GM12878 (cell line): Measurements from ENCODE around the gene NOL4L. TPM values are rescaled to one million over a fixed set of nuclear protein-coding genes. Genes with fewer than 3 reads are reported as not detected.

Experiments used
- ATAC-seq: fragments of 200-7000 bp; cut with Tn5 transposase; 3 replicates; pipeline ENCODE4 v1.9.1; 2020; ENCODE audit warnings: mild to moderate bottlenecking, moderate library complexity
- BruUV-seq: library from RNA; stranded (reverse); fragments of 400-500 nt; replicated peaks from 2 replicates; lab custom pipeline; 2021; lab: Mats Ljungman, UMichigan
- CTCF ChIA-PET: fragments of 300-600 bp; sonication (Branson Sonifier 250); formaldehyde crosslinking; extraction: SDS; loops from one replicate; lab custom pipeline; 2021; ENCODE audit warnings: inconsistent platforms; lab: Yijun Ruan, JAX
- POLR2A ChIA-PET: fragments of 350-600 bp; formaldehyde crosslinking; extraction: SDS; loops from one replicate; lab custom pipeline; 2021; ENCODE audit warnings: inconsistent platforms; lab: Charles Lee
- RAD21 ChIA-PET: fragments of 300-600 bp; sonication (Branson Sonifier 250); formaldehyde crosslinking; loops from one replicate; lab custom pipeline; 2023; ENCODE audit warnings: antibody characterized with exemption; ENCODE audit not compliant: unreplicated experiment; lab: Charles Lee
- SMC1A ChIA-PET: fragments of 300-600 bp; sonication (Branson Sonifier 250); formaldehyde crosslinking; loops from one replicate; lab custom pipeline; 2023; ENCODE audit not compliant: unreplicated experiment, uncharacterized antibody; lab: Charles Lee
- DNase-seq: peaks from one replicate; pipeline ENCODE4 v3.0.0-alpha.2; 2011; ENCODE audit warnings: low read depth, low spot score
- FAIRE-seq: peaks from 3 replicates; lab custom pipeline; 2011; peaks lifted over from hg19 to GRCh38; lab: Jason Lieb, UNC
- H2AFZ ChIP-seq: 2 replicates; pipeline ENCODE4 v1.6.0; 2011; ENCODE audit warnings: low read depth, low read length, control low read depth; ENCODE audit not compliant: control insufficient read depth
- H3K27ac ChIP-seq: 2 replicates; pipeline ENCODE4 v1.5.1; 2011; ENCODE audit warnings: control low read depth; ENCODE audit not compliant: control insufficient read depth, insufficient read depth
- H3K27me3 ChIP-seq, 2 experiments: replicated peaks in 1 of 2; 2 replicates each; pipeline versions ENCODE4 v1.6.0 to v1.6.1; 2011; ENCODE audit warnings: low read length in 1 of 2; ENCODE audit not compliant: control insufficient read depth in 2 of 2, insufficient read depth in 2 of 2
- H3K36me3 ChIP-seq, 2 experiments: 2 replicates each; pipeline ENCODE4 v1.5.1; 2011; ENCODE audit warnings: low read length in 1 of 2; ENCODE audit not compliant: control insufficient read depth in 2 of 2, insufficient read depth in 2 of 2
- H3K4me1 ChIP-seq: 2 replicates; pipeline ENCODE4 v1.6.1; 2011; ENCODE audit warnings: mild to moderate bottlenecking, low read length, moderate library complexity, mixed read lengths; ENCODE audit not compliant: control insufficient read depth, insufficient read depth
- H3K4me2 ChIP-seq: 2 replicates; pipeline ENCODE4 v1.6.0; 2011; ENCODE audit warnings: control low read depth; ENCODE audit not compliant: control insufficient read depth, insufficient read depth
- H3K4me3 ChIP-seq: fragments of 200-600 bp; sonication (generic); 2 replicates; pipeline ENCODE4 v1.5.1; 2016
- H3K79me2 ChIP-seq: 2 replicates; pipeline ENCODE4 v1.6.0; 2011; ENCODE audit warnings: low read length; ENCODE audit not compliant: control insufficient read depth, insufficient read depth
- H3K9ac ChIP-seq: 2 replicates; pipeline ENCODE4 v1.8.0; 2011; ENCODE audit warnings: low read length, control low read depth, mixed read lengths; ENCODE audit not compliant: control insufficient read depth, insufficient read depth
- H3K9me3 ChIP-seq: replicated peaks from 3 replicates; pipeline ENCODE4 v1.5.1; 2011; ENCODE audit warnings: mild to moderate bottlenecking, low read length; ENCODE audit not compliant: control insufficient read depth, insufficient read depth
- H4K20me1 ChIP-seq: 2 replicates; pipeline ENCODE4 v1.6.0; 2011; ENCODE audit not compliant: control insufficient read depth, insufficient read depth
- BCLAF1 ChIP-seq: fragments of 450-650 bp; IDR thresholded peaks from 2 replicates; pipeline ENCODE4 v1.6.1; 2017; ENCODE audit warnings: antibody characterized with exemption, mild to moderate bottlenecking, moderate library complexity
- BMI1 ChIP-seq: fragments of 450-650 bp; IDR thresholded peaks from 2 replicates; pipeline ENCODE4 v1.6.1; 2016; ENCODE audit warnings: mild to moderate bottlenecking, moderate library complexity, borderline replicate concordance
- EZH2 ChIP-seq: IDR thresholded peaks from 2 replicates; pipeline ENCODE4 v1.6.1; 2012; ENCODE audit warnings: low read depth, mild to moderate bottlenecking, control low read depth, inconsistent platforms, low read length, borderline replicate concordance; ENCODE audit not compliant: control insufficient read depth
- HDAC2 ChIP-seq: fragments of 200-600 bp; sonication (generic); IDR thresholded peaks from 2 replicates; pipeline ENCODE4 v1.6.1; 2017
- KLF5 ChIP-seq: fragments of 450-650 bp; IDR thresholded peaks from 2 replicates; pipeline ENCODE4 v1.6.1; 2014; ENCODE audit warnings: mild to moderate bottlenecking; ENCODE audit not compliant: partially characterized antibody
- POLR2AphosphoS5 ChIP-seq: IDR thresholded peaks from 2 replicates; pipeline ENCODE4 v1.6.1; 2011; ENCODE audit warnings: mild to moderate bottlenecking, low read length, inconsistent platforms
- RAD21 ChIP-seq: IDR thresholded peaks from 2 replicates; pipeline ENCODE4 v1.6.1; 2011; ENCODE audit warnings: mild to moderate bottlenecking, low read depth, low read length, moderate library complexity; ENCODE audit not compliant: insufficient read depth
- RB1 ChIP-seq: fragments of 450-650 bp; formaldehyde crosslinking; IDR thresholded peaks from 2 replicates; pipeline ENCODE4 v1.6.1; 2017; ENCODE audit warnings: mild to moderate bottlenecking, borderline replicate concordance
- RBBP5 ChIP-seq: fragments of 200-600 bp; sonication (generic); conservative IDR thresholded peaks from 2 replicates; pipeline ENCODE4 v1.6.1; 2016
- SMC3 ChIP-seq: IDR thresholded peaks from 2 replicates; pipeline ENCODE4 v1.6.1; 2011; ENCODE audit warnings: low read length, improper control_type of control experiment, borderline replicate concordance
- SREBF2 ChIP-seq: IDR thresholded peaks from 2 replicates; pipeline ENCODE4 v1.6.1; 2012; ENCODE audit warnings: mild to moderate bottlenecking, low read length
- WRNIP1 ChIP-seq: IDR thresholded peaks from 2 replicates; pipeline ENCODE4 v1.6.1; 2011; ENCODE audit warnings: low read depth, low read length, improper control_type of control experiment, borderline replicate concordance
- ZNF207 ChIP-seq: fragments of 450-650 bp; IDR thresholded peaks from 2 replicates; pipeline ENCODE4 v1.6.1; 2014; ENCODE audit warnings: antibody characterized with exemption, mild to moderate bottlenecking, borderline replicate concordance
- ZSCAN29 ChIP-seq: fragments of 450-650 bp; IDR thresholded peaks from 2 replicates; pipeline ENCODE4 v1.6.1; 2017; ENCODE audit warnings: mild to moderate bottlenecking, moderate library complexity
- WGBS: methylation state at CpG from one replicate; pipeline ENCODE4 v1.1.6; 2016; ENCODE audit warnings: low lambda C conversion rate; ENCODE audit not compliant: insufficient replicate concordance, insufficient coverage; ENCODE audit errors: missing lambda C conversion rate; 5-methylcytosine and 5-hydroxymethylcytosine counted together
- in situ Hi-C: fragments of 300-500 bp; cut with MboI; formaldehyde crosslinking; loops from 9 replicates; pipeline ENCODE4 v1.14.3; 2018; ENCODE audit warnings: mixed read lengths
- intact Hi-C: fragments of 100-400 bp; cut with micrococcal nuclease; formaldehyde crosslinking; loops from one replicate; pipeline ENCODE4 v1.14.2; 2022; ENCODE audit not compliant: unreplicated experiment
- polyA plus RNA-seq, 11 experiments: library from polyadenylated mRNA; depleted of rRNA in 4 of 11; unstranded in 6 of 11; stranded (reverse) in 5 of 11; fragments of >200 nt; fragmentation: Nextera tagmentation in 4 of 11; fragmentation: Illumina TruSeq in 1 of 11; extraction: Ambion mirVana in 4 of 11; extraction: Trizol in 1 of 11; gene quantifications; 1 replicate in 1 of 11; 2 replicates in 10 of 11; pipeline versions ENCODE4 v1.2.1 to v1.2.3, GENCODE V29; 2011 to 2016; ENCODE audit warnings: inconsistent platforms in 2 of 11, missing spikeins in 2 of 11, low read depth in 1 of 11
- total RNA-seq, 4 experiments: library from RNA; depleted of rRNA in 3 of 4; stranded (reverse); fragments of >200 nt in 3 of 4; fragmentation: Illumina TruSeq in 1 of 4; extraction: Trizol in 1 of 4; gene quantifications; 2 replicates each; pipeline versions ENCODE4 v1.2.1 to v1.2.3, GENCODE V29; 2013 to 2021

The NOL4L gene
- total and polyA plus RNA-seq, 10 of the 15 experiments (the other 5 are each of a cell fraction or from before 2014, with no cell fraction given) = 2.3 to 24.0 (median 8.0) TPM

GRCh38 chr20:32444474-32445220 lies 140.5 kb downstream of the NOL4L start:
- no peak for ATAC-seq

GRCh38 chr20:32443386-32443974 lies 141.7 kb downstream of the NOL4L start:
- Histone ChIP-seq H3K36me3 (peaks cover 3 to 14% of the 10 kb centered on the region in 2 experiments), H2AFZ (no peak overlapping the region), H3K4me3 (no peak overlapping the region), H3K79me2 (no peaks in the 10 kb centered on the region), H4K20me1 (no peaks in the 10 kb centered on the region; the same call in 1 of the 2 replicates), H3K9me3 (no peaks in the 10 kb centered on the region), H3K4me2 (no peak overlapping the region), H3K9ac (no peak overlapping the region), H3K4me1 (no peaks in the 10 kb centered on the region), H3K27me3 (no peaks in the 10 kb centered on the region), H3K27ac (no peak overlapping the region)
- in situ Hi-C loops = no loop called here
- SMC1A ChIA-PET = interaction anchor here (0.7 to 1.0 kb wide), 2 partner anchors 25 to 361 kb away, joined by 3 read pairs; no protein-coding TSS in a partner anchor
- intact Hi-C loops = no loop called here
- no TSS peak for BruUV-seq
- CTCF ChIA-PET = interaction anchor here (0.8 to 1.4 kb wide), 3 partner anchors 25 to 352 kb away, joined by 3 to 4 read pairs (median 3); no protein-coding TSS in a partner anchor
- RAD21 ChIA-PET = no interaction called here
- DNase-seq = no peak
- FAIRE-seq = no peak
- ATAC-seq = peak; percentile 46
- 42% methylated on average over 3 of the region's 3 CpGs for WGBS
- POLR2A ChIA-PET = interaction anchor here (0.5 kb wide), 1 partner anchor 10 kb away, joined by 3 read pairs; no protein-coding TSS in a partner anchor
- no peak for TF ChIP-seq WRNIP1
- TF ChIP-seq SMC3 = no peak
- TF ChIP-seq BCLAF1 = no peak
- TF ChIP-seq BMI1 = no peak
- no peak for TF ChIP-seq RAD21
- no peak for TF ChIP-seq SREBF2
- TF ChIP-seq ZNF207 = no peak
- TF ChIP-seq KLF5 = no peak
- TF ChIP-seq ZSCAN29 = no peak
- no peak for TF ChIP-seq RBBP5
- no peak for TF ChIP-seq HDAC2
- TF ChIP-seq RB1 = no peak

More at GRCh38 chr20:32444474-32445220, 140.5 kb downstream of the NOL4L start:
- no peak overlapping the region for H3K9ac ChIP-seq
- no peaks in the 10 kb centered on the region for H3K79me2 ChIP-seq
- no peaks in the 10 kb centered on the region for H3K4me1 ChIP-seq
- POLR2A ChIA-PET = no interaction called here
- FAIRE-seq (no peak), DNase-seq (no peak)
- no peak overlapping the region for H3K4me2 ChIP-seq
- intact Hi-C loops (no loop called here), in situ Hi-C loops (no loop called here)
- 67% methylated on average over 7 of the region's 7 CpGs for WGBS
- no peaks in the 10 kb centered on the region for H4K20me1 ChIP-seq
- H3K4me3 ChIP-seq = no peak overlapping the region
- BruUV-seq = no TSS peak
- no peak for TF ChIP-seq EZH2
- TF ChIP-seq POLR2AphosphoS5 = 0 out of 2 replicates have a peak, but pooled peaks have one; percentile 5
- no peaks in the 10 kb centered on the region for H3K9me3 ChIP-seq
- H3K36me3 ChIP-seq = peaks cover 1 to 8% of the 10 kb centered on the region in 2 experiments; a peak in 3 of 4 replicates
- RAD21 ChIA-PET = interaction anchor here (0.9 to 1.3 kb wide), 2 partner anchors 85 to 87 kb away, joined by 3 to 4 read pairs; no protein-coding TSS in a partner anchor
- CTCF ChIA-PET = interaction anchor here (0.7 to 1.4 kb wide), 5 partner anchors 18 to 353 kb away, joined by 3 to 4 read pairs (median 3); no protein-coding TSS in a partner anchor
- no peaks in the 10 kb centered on the region for H3K27me3 ChIP-seq
- no peak overlapping the region for H3K27ac ChIP-seq
- SMC1A ChIA-PET = interaction anchor here (0.5 to 1.4 kb wide), 4 partner anchors 26 to 365 kb away, joined by 3 to 4 read pairs (median 3); no protein-coding TSS in a partner anchor
- no peak overlapping the region for H2AFZ ChIP-seq
